H9 (cell line): Measurements from ENCODE around the gene INSM1. TPM values are rescaled to one million over a fixed set of nuclear protein-coding genes. Genes with fewer than 3 reads are reported as not detected.

Source experiments
- DNase-seq: peaks from one replicate; pipeline ENCODE4 v3.0.0-alpha.2; 2017
- H2AFZ ChIP-seq: one replicate; pipeline ENCODE4 v1.6.1; 2013; ENCODE audit warnings: mild to moderate bottlenecking, low read length, control low read depth, moderate library complexity
- H2AK5ac ChIP-seq: 2 replicates; pipeline ENCODE4 v1.6.1; 2013; ENCODE audit warnings: low read length, control low read depth, mixed read lengths; ENCODE audit not compliant: insufficient read length
- H2BK120ac ChIP-seq: one replicate; pipeline ENCODE4 v1.6.1; 2013; ENCODE audit warnings: low read depth, mild to moderate bottlenecking, low read length, control low read depth, inconsistent platforms; ENCODE audit not compliant: poor library complexity, severe bottlenecking
- H2BK12ac ChIP-seq: 2 replicates; pipeline ENCODE4 v1.6.1; 2013; ENCODE audit warnings: low read length, control low read depth, mixed read lengths, low read depth; ENCODE audit not compliant: insufficient read length
- H2BK15ac ChIP-seq: 2 replicates; pipeline ENCODE4 v1.6.1; 2013; ENCODE audit warnings: low read depth, low read length, control low read depth
- H2BK20ac ChIP-seq: one replicate; pipeline ENCODE4 v1.6.1; 2013; ENCODE audit warnings: low read depth, mild to moderate bottlenecking, low read length, control low read depth, inconsistent platforms; ENCODE audit not compliant: poor library complexity, severe bottlenecking
- H2BK5ac ChIP-seq: 2 replicates; pipeline ENCODE4 v1.6.1; 2013; ENCODE audit warnings: low read length, control low read depth, mixed read lengths; ENCODE audit not compliant: insufficient read length
- H3K14ac ChIP-seq: 2 replicates; pipeline ENCODE4 v1.6.1; 2013; ENCODE audit warnings: low read length, control low read depth; ENCODE audit not compliant: insufficient read depth
- H3K18ac ChIP-seq: 2 replicates; pipeline ENCODE4 v1.6.1; 2013; ENCODE audit warnings: low read depth, mild to moderate bottlenecking, mixed read lengths, low read length, control low read depth; ENCODE audit not compliant: insufficient read length
- H3K23ac ChIP-seq: 2 replicates; pipeline ENCODE4 v1.6.1; 2013; ENCODE audit warnings: low read length, control low read depth, mixed read lengths, low read depth; ENCODE audit not compliant: insufficient read length
- H3K23me2 ChIP-seq: 2 replicates; pipeline ENCODE4 v1.6.1; 2013; ENCODE audit warnings: low read depth, mild to moderate bottlenecking, mixed read lengths, low read length, control low read depth; ENCODE audit not compliant: insufficient read length, poor library complexity, severe bottlenecking
- H3K27ac ChIP-seq: 2 replicates; pipeline ENCODE4 v1.5.1; 2013; ENCODE audit warnings: low read length, control low read depth, mixed read lengths, low read depth; ENCODE audit not compliant: insufficient read length
- H3K27me3 ChIP-seq: 2 replicates; pipeline ENCODE4 v1.6.1; 2013; ENCODE audit warnings: low read length, control low read depth, inconsistent platforms; ENCODE audit not compliant: insufficient read depth
- H3K4ac ChIP-seq: 2 replicates; pipeline ENCODE4 v1.6.1; 2013; ENCODE audit warnings: low read depth, mild to moderate bottlenecking, control low read depth, inconsistent platforms, low read length, moderate library complexity
- H3K4me1 ChIP-seq: 2 replicates; pipeline ENCODE4 v1.6.1; 2013; ENCODE audit warnings: low read length, control low read depth, inconsistent platforms; ENCODE audit not compliant: insufficient read depth
- H3K4me2 ChIP-seq: 2 replicates; pipeline ENCODE4 v1.6.1; 2013; ENCODE audit warnings: low read length, control low read depth, mixed read lengths; ENCODE audit not compliant: insufficient read length, insufficient read depth
- H3K56ac ChIP-seq: 2 replicates; pipeline ENCODE4 v1.6.1; 2013; ENCODE audit warnings: low read depth, mild to moderate bottlenecking, mixed read lengths, low read length, control low read depth; ENCODE audit not compliant: insufficient read length
- H3K79me1 ChIP-seq: 2 replicates; pipeline ENCODE4 v1.6.1; 2013; ENCODE audit warnings: low read depth, mild to moderate bottlenecking, moderate library complexity, low read length, control low read depth, inconsistent platforms; ENCODE audit not compliant: insufficient read depth, poor library complexity, severe bottlenecking
- H3K79me2 ChIP-seq: 2 replicates; pipeline ENCODE4 v1.6.1; 2013; ENCODE audit warnings: low read length, control low read depth, inconsistent platforms; ENCODE audit not compliant: insufficient read depth
- H3K9ac ChIP-seq: 2 replicates; pipeline ENCODE4 v1.6.1; 2013; ENCODE audit warnings: low read length, control low read depth, mixed read lengths; ENCODE audit not compliant: insufficient read length; ENCODE audit errors: extremely low read depth
- H3K9me3 ChIP-seq: one replicate; pipeline ENCODE4 v1.6.1; 2013; ENCODE audit warnings: low read depth, low read length, inconsistent platforms; ENCODE audit not compliant: control insufficient read depth
- H3T11ph ChIP-seq: one replicate; pipeline ENCODE4 v1.6.1; 2013; ENCODE audit warnings: mild to moderate bottlenecking, low read length, control low read depth, inconsistent platforms
- H4K20me1 ChIP-seq: one replicate; pipeline ENCODE4 v1.6.1; 2013; ENCODE audit not compliant: control insufficient read depth, insufficient read length, insufficient read depth
- H4K5ac ChIP-seq: 2 replicates; pipeline ENCODE4 v1.6.1; 2013; ENCODE audit warnings: low read depth, mild to moderate bottlenecking, mixed read lengths, low read length, control low read depth; ENCODE audit not compliant: insufficient read length
- H4K8ac ChIP-seq: replicated peaks from 2 replicates; pipeline ENCODE4 v1.6.1; 2013; ENCODE audit warnings: low read length, control low read depth, mixed read lengths, low read depth; ENCODE audit not compliant: insufficient read length
- H4K91ac ChIP-seq: 2 replicates; pipeline ENCODE4 v1.6.1; 2013; ENCODE audit warnings: low read depth, mild to moderate bottlenecking, moderate library complexity, mixed read lengths, low read length, control low read depth; ENCODE audit not compliant: insufficient read length
- H3K27ac Mint-ChIP-seq, 3 experiments: 2 replicates in 2 of 3; 3 replicates in 1 of 3; pipeline ENCODE4 v1.8.0; 2020 to 2021; ENCODE audit warnings: mixed read lengths in 3 of 3, mild to moderate bottlenecking in 1 of 3, moderate library complexity in 1 of 3
- H3K27me3 Mint-ChIP-seq: 2 replicates; pipeline ENCODE4 v1.8.0; 2021; ENCODE audit warnings: low read depth, mild to moderate bottlenecking, moderate library complexity, mixed read lengths
- H3K36me3 Mint-ChIP-seq, 3 experiments: 2 replicates in 2 of 3; 3 replicates in 1 of 3; pipeline ENCODE4 v1.8.0; 2020 to 2021; ENCODE audit warnings: low read depth in 3 of 3, mixed read lengths in 3 of 3; ENCODE audit not compliant: insufficient read depth in 1 of 3
- H3K4me1 Mint-ChIP-seq, 2 experiments: 2 replicates each; pipeline ENCODE4 v1.8.0; 2020; ENCODE audit warnings: mixed read lengths in 2 of 2
- H3K4me3 Mint-ChIP-seq, 2 experiments: 2 replicates in 1 of 2; 3 replicates in 1 of 2; pipeline ENCODE4 v1.8.0; 2020 to 2021; ENCODE audit warnings: mild to moderate bottlenecking in 2 of 2, mixed read lengths in 2 of 2, moderate library complexity in 1 of 2
- H3K9me3 Mint-ChIP-seq, 2 experiments: 2 replicates in 1 of 2; 3 replicates in 1 of 2; pipeline ENCODE4 v1.8.0; 2020; ENCODE audit warnings: mild to moderate bottlenecking in 2 of 2, mixed read lengths in 2 of 2, moderate library complexity in 1 of 2
- WGBS: extraction: QIAGEN DNeasy Blood & Tissue Kit; methylation state at CpG from one replicate; pipeline ENCODE4 v1.1.7; 2013; ENCODE audit warnings: missing lambda C conversion rate, low lambda C conversion rate, mixed read lengths; ENCODE audit not compliant: insufficient read length; ENCODE audit errors: extremely low coverage; 5-methylcytosine and 5-hydroxymethylcytosine counted together
- total RNA-seq: library from RNA; stranded (reverse); gene quantifications from 2 replicates; pipeline ENCODE4 v1.2.1, GENCODE V29; 2021
- TF ChIP-seq, protein P1 (sequence below): fragments of 200-600 bp; sonication (generic); conservative IDR thresholded peaks from 3 replicates; pipeline ENCODE4 v1.8.0; 2021; ENCODE audit warnings: antibody characterized with exemption, mild to moderate bottlenecking

INSM1 gene
- total RNA-seq, 1 experiment from 2014 or later: 0.83 TPM

GRCh38 chr20:20405623-20406022 lies 37.7 kb downstream of the INSM1 start:
- H3K14ac ChIP-seq: no peak overlapping the region
- no peak overlapping the region for H2BK12ac ChIP-seq
- no peak overlapping the region for H2BK20ac ChIP-seq
- no peak overlapping the region for H3K18ac ChIP-seq
- H2AK5ac ChIP-seq: no peak overlapping the region
- Mint-ChIP-seq H3K27me3 (no peaks in the 10 kb centered on the region; the same call in none of the 2 replicates), H3K4me3 (no peak overlapping the region), H3K27ac (no peak overlapping the region), H3K36me3 (no peaks in the 10 kb centered on the region; a peak in 2 of 7 replicates), H3K4me1 (peaks cover 17 to 30% of the 10 kb centered on the region in 2 experiments), H3K9me3 (no peaks in the 10 kb centered on the region)
- H4K20me1 ChIP-seq: no peaks in the 10 kb centered on the region
- no peak overlapping the region for H4K8ac ChIP-seq
- H2AFZ ChIP-seq: no peak overlapping the region
- no peak overlapping the region for H3K9ac ChIP-seq
- no peaks in the 10 kb centered on the region for H3K79me2 ChIP-seq
- TF ChIP-seq, protein P1, sequence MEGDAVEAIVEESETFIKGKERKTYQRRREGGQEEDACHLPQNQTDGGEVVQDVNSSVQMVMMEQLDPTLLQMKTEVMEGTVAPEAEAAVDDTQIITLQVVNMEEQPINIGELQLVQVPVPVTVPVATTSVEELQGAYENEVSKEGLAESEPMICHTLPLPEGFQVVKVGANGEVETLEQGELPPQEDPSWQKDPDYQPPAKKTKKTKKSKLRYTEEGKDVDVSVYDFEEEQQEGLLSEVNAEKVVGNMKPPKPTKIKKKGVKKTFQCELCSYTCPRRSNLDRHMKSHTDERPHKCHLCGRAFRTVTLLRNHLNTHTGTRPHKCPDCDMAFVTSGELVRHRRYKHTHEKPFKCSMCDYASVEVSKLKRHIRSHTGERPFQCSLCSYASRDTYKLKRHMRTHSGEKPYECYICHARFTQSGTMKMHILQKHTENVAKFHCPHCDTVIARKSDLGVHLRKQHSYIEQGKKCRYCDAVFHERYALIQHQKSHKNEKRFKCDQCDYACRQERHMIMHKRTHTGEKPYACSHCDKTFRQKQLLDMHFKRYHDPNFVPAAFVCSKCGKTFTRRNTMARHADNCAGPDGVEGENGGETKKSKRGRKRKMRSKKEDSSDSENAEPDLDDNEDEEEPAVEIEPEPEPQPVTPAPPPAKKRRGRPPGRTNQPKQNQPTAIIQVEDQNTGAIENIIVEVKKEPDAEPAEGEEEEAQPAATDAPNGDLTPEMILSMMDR: no peak
- DNase-seq: no peak
- H2BK120ac ChIP-seq: no peak overlapping the region
- no peak overlapping the region for H3K56ac ChIP-seq
- no peak overlapping the region for H3T11ph ChIP-seq
- WGBS: no CpG with 5 or more reads among the region's 10 CpGs
- no peak overlapping the region for H2BK15ac ChIP-seq
- H4K91ac ChIP-seq: no peak overlapping the region
- no peaks in the 10 kb centered on the region for H3K9me3 ChIP-seq
- H4K5ac ChIP-seq: no peak overlapping the region
- no peak overlapping the region for H3K23ac ChIP-seq
- H3K79me1 ChIP-seq: no peaks in the 10 kb centered on the region
- H2BK5ac ChIP-seq: no peak overlapping the region
- H3K27ac ChIP-seq: no peak overlapping the region
- no peaks in the 10 kb centered on the region for H3K4me1 ChIP-seq
- no peaks in the 10 kb centered on the region for H3K23me2 ChIP-seq
- no peak overlapping the region for H3K4me2 ChIP-seq
- H3K4ac ChIP-seq: no peak overlapping the region
- H3K27me3 ChIP-seq: no peaks in the 10 kb centered on the region
